ENCODE results near the gene BTBD9.
A peak's percentile ranks its signal among the peaks of the same experiment; 100 is the strongest.

Gene BTBD9

DNA sequence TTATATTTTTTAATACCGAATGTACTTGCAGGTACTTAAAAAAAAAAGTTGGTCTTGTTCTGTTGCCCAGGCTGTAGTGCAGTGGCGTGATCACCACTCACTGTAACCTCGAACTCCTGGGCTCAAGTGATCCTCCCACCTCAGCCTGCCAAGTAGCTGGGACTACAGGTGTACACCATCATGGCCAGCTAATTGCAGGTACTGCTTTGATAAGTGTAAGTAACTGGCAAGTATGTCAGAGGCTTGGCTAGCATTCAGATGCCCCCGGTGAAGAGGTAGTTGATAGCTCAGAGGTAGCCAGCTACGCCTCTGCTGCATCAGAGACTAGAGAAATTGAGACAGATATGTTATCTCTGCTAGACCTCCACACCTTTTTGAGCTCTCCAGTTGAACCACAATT lies 40.5 kb downstream of the BTBD9 start:
- DNase-seq (ENCODE audit: low spot score), result no peak

- DNase-seq (ENCODE audit: low spot score), result no peak
Measured at GRCh38 chr6:38593998-38594665, 45.6 kb downstream of the BTBD9 start.

GRCh38 chr6:38593409-38593808 lies 46.3 kb downstream of the BTBD9 start:
- no peak for DNase-seq (ENCODE audit: low spot score)

- no peak for DNase-seq (ENCODE audit: low spot score)
Measured at GRCh38 chr6:38591439-38591838, 48.3 kb downstream of the BTBD9 start.

- DNase-seq (ENCODE audit: low spot score), result no peak
Measured at GRCh38 chr6:38589367-38589720, 50.4 kb downstream of the BTBD9 start.

- peak; percentile 78 for DNase-seq (ENCODE audit: low spot score)
Measured at GRCh38 chr6:38588631-38589366, 50.9 kb downstream of the BTBD9 start.

DNA sequence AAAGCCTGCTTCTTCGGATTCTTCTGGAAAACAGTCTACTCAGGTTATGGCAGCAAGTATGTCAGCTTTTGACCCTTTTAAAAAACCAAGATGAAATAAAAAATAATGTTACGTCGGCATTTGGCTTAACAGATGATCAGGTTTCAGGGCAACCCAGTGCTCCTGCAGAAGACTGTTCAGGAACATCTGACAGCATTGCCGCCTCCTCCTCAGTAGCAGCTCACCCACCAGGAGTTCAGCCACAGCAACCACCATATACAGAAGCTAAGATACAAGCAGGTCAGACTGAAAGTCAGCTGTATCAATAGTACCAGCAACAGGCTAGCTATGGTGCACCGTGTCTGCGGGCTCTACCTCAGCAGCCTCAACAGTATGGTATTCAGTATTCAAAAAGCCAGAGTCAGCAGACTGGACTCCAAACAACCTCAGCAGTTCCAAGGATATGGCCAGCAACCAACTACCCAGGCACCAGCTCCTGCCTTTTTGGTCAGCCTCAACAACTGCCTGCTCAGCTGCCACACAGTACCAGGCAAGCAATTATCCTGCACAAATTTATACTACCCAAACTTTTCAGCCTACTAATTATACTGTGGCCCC lies 51.9 kb downstream of the BTBD9 start:
- DNase-seq (ENCODE audit: low spot score), result no peak

DNA sequence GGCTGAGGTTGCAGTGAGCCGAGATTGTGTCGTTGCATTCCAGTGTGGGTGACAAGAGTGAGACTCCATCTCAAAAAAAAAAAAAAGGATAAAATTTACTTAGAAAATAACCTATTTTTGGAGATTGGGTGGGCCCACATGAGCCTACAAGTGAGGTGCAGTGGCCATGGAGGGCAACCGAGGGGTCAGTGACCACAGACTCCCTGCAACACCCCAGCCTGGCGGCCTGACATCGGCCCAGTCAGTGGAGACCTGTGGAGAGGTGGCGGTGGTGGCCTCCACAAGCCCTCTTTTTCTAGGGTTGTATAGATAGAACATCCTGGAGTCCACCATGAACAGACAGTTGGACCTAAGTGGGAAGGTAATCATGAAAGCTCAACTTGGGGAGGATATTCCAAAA lies 52.7 kb downstream of the BTBD9 start:
- DNase-seq (ENCODE audit: low spot score), result no peak

DNA sequence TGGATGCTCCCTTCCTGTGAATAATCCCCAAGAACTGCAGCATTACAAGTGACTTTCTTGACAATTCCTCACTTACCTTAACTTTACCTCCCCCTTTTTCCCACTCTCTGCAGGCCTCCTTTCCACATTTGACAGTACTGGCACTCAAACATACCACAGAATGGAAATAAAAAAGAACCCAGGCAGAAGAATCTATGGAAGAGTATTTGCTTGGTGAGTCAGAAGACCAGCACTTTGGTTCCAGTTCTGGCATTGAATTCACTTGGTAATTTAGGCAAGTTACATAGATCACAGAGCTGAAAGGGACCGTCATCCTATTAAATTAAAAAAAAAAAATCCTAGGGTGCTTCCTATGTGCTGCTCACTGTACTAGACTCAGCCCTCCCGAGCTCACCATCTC lies 55.0 kb downstream of the BTBD9 start:
- no peak for DNase-seq (ENCODE audit: low spot score)

DNA sequence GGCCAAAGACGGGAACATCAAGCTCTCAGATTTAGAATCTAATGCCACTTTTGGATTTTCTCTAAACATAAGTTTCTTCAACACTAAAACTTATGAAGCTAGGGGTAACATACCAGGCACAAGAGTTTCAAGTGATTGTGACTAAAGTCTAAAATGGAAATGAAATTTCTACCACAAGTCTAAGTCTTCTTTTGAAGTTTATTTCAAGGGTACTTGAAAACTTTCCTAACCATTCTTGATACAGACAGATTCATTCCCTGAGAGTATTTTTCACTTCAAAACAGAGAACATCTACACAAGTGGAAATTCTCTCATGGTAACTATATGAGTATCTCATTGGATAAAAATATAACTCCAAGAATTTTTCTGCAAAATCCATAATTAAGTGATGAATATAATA lies 56.2 kb downstream of the BTBD9 start:
- no peak for DNase-seq (ENCODE audit: low spot score)

GRCh38 chr6:38580030-38580429 lies 59.7 kb downstream of the BTBD9 start:
- DNase-seq (ENCODE audit: low spot score), result no peak

GRCh38 chr6:38579010-38579628 lies 60.6 kb downstream of the BTBD9 start:
- DNase-seq (ENCODE audit: low spot score), result no peak

DNA sequence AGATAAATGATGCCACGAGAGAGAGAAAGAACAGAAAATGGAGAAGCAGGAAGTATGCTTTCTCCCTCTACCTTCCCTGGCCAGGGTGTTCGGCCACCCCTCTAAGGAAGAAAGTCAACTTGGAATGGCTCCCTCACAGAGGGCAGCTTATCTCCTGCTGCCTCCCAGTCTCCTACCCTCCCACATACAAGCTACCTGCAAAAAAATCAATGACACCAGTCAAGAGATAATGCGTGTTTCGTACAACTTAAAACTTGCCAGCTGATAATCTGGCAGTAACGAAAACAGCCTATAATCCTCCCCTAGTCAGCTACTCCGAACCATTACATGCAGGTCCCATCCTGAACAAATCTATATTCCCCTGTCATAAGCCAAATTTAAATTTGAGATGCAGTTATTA lies 61.7 kb downstream of the BTBD9 start:
- no peak for DNase-seq (ENCODE audit: low spot score)

DNA sequence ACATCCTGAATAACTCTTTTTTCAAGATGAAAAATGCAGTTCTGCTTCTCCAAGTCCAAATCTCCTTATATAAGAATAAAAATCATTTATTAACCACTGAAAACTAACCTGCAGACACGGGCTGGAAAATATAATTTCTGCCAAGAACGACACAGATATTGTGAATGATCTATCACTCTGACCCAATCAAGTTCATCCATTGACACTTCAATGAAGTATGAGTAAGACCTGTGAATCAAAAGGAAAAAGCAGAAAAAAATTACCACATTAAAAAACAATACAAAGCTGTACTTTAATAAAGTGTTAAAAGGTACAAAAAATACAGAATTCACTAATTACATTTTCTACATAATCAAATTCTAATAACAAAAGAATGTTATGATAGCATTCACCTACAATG lies 62.2 kb downstream of the BTBD9 start:
- no peak for DNase-seq (ENCODE audit: low spot score)

- DNase-seq (ENCODE audit: low spot score), result no peak
Measured at GRCh38 chr6:38573801-38574395, 65.8 kb downstream of the BTBD9 start.

DNA sequence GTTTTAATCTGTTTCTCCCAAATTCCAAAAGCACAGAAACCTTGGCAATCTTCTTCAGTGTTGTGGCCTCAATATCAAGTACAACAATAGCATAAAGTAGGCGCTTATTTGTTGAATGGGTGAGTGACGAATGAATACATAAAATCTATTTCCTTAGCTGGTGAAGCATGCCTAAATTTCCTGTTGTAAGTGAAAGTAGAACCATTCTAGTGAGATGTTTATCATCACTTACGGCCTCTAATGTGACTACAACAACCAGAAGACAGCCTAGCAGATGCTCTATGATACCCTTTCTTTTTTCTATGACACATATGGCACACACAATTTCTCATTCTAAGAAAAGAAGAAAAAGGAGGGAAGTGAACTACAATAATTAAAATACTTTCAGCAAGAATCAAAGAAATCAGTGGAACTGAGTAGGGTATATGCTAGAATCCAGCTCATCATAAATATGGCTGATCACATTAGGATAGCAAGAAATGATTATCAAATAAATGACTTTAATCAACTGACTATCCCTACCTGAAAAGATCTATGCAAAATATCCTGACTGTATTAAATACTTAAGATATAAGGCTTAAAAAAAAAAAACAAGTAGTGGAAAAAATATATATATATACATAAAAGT lies 67.4 kb downstream of the BTBD9 start:
- peak; percentile 11 for DNase-seq (ENCODE audit: low spot score)

GRCh38 chr6:38571721-38572120 lies 68.0 kb downstream of the BTBD9 start:
- no peak for DNase-seq (ENCODE audit: low spot score)

DNA sequence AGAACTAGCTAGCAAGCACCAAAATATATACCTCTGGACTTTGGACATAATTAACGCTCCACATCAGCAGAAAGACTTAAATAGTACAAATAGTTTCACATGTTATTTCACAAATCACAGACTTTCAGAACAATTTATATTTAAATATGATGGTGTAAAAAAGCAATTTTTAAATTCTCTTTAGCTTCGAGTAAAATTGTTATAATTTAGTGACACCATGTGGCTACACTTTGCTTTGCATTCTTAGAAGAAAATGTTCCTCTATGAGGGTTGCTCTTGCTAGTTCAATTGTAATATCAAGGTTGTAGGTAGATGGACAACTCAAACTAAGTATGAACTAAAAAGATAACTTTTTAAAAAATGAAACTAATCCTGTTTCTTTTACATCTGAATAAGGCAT lies 69.0 kb downstream of the BTBD9 start:
- peak; percentile 17 for DNase-seq (ENCODE audit: low spot score)

DNA sequence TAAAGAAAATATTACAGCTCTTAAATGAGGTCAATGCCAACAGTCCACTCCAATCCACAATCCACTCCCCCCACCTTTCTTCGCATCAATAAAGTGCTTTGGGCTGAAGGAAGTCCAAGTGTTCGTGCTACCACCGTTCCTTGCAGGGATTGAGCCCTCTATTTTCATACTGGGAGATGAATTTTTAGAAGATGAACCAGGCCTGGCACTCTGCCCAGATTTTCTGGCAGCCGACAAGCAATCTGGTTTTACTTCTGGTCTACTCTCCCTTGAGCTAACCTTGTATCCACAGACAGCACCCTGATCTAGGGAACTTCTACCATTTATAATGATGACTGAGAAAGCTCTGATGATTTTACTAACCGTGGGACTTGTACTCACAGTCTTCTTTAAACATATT lies 72.3 kb downstream of the BTBD9 start:
- peak; percentile 60 for DNase-seq (ENCODE audit: low spot score)

GRCh38 chr6:38566295-38567030 lies 73.3 kb downstream of the BTBD9 start:
- no peak for DNase-seq (ENCODE audit: low spot score)

DNA sequence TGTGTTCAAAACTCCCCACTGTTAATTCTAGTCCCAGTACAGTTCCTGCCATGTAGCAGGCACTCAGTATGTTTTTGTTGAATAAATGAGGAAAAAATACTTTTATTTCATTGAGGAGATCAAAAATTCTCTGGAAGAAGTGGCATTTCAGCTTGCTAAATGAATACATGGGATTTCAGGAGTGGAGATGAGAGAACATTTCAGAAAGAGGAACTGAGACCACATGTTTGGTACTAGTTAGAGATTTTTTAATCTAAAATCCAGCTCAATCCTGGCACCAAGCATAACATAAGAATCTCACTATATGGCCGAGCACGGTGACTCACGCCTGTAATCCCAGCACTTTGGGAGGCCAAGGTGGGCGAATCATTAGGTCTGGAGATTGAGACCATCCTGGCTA lies 75.4 kb downstream of the BTBD9 start:
- no peak for DNase-seq (ENCODE audit: low spot score)

DNA sequence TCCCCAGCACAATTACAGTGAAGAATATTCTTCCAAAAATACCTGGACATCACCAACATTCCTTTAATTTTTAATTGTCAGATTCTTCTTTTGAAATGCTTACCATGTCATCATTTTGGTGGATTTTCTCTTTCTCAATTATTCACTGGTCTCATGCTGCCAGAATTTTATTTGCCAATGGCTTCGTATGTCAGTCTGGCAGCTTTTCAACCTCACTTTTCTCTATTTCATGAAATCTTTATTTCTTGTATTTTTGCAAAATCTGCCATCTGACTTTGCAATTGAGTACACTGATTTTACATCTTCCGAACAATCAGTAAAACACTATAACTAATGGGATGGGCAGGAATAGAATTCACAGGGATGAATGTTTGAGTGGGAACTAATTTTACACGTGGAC lies 84.1 kb downstream of the BTBD9 start:
- no peak for DNase-seq (ENCODE audit: low spot score)

Measured in kidney tubule cell (primary cell).